Measurements from ENCODE around the gene SLC39A2.
"Not testable (repeated sequence)": the region's sequence is repeated elsewhere in the genome, so short reads cannot be mapped to it uniquely, and the experiment has no call there.

SLC39A2 gene

DNA sequence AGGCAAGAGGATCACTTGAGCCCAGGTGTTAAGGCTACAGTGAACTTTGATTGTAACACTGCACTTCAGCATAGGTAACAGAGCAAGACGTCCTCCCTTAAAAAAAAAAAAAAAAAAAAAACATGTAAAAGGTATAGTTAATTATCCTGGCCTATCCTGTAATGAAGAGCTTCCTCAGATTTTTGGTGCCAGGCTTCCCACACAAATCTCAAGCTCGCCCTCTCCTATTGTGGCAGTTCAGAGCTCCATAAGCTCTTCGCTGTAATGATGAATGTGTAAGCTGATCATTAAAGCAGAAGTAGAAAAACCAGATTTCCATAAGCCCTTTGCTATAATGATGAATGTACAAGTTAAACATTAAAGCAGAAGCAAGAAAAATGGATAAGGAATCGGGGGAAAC, 2.0 kb upstream of the SLC39A2 start:
- no peak for DNase-seq (ENCODE audit: low spot score)

- no peak for DNase-seq (ENCODE audit: low spot score)
These were observed 1.5 kb upstream of the SLC39A2 start for GRCh38 chr14:20997564-20997963.

- DNase-seq (ENCODE audit: low spot score), result no peak
These were observed 954 bp upstream of the SLC39A2 start for GRCh38 chr14:20998139-20998538.

DNA sequence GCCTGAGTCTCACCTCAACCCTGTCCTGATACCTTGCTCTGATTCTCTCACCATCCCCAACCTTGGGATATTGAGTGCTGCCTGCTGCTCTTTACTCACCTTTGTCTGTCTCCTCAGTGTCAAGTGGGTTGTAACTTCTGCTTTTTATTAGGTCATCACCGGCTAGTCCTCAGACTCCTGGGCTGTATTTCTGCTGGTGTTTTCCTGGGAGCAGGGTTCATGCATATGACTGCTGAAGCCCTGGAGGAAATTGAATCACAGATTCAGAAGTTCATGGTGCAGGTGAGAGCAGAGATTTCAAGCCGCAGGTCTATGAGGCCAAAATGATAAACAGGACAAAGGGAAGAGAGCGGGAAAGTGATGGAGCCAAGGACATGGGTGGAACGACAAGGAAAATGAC, 498 bp downstream of the SLC39A2 start:
- no peak for DNase-seq (ENCODE audit: low spot score)

- no peak for DNase-seq (ENCODE audit: low spot score)
These were observed 2.1 kb downstream of the SLC39A2 start for GRCh38 chr14:21001218-21001617.

DNA sequence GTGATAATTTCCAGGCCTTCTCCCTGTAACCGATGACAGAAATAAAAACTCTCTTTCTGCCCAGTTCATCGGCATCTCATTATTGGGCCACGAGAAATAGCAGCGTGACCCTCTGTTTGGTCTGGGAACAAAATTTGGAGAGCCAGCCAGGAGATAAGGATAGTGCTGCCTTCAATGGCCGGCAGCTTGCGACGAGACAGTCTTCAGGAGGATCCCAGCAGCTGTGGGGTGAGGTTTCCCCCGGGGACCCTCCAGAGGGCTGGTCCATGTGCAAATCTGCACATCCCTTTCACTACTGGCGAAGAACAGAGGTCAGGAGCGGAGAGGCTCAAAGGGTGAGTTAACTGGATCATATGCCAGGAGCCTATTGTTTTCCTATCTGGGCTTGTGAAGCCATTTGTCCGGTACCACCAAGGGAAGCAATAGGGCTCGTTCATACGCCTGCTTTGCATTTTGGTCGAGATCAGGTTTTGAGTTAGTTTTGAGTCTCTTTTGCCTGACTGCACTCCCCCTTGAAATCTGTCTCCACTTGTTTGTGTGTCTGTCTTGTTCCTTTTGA, 4.8 kb downstream of the SLC39A2 start:
- no peak for DNase-seq (ENCODE audit: low spot score)

- not testable (repeated sequence) for DNase-seq (ENCODE audit: low spot score)
These were observed 10.6 kb downstream of the SLC39A2 start for GRCh38 chr14:21009721-21010120.

DNA sequence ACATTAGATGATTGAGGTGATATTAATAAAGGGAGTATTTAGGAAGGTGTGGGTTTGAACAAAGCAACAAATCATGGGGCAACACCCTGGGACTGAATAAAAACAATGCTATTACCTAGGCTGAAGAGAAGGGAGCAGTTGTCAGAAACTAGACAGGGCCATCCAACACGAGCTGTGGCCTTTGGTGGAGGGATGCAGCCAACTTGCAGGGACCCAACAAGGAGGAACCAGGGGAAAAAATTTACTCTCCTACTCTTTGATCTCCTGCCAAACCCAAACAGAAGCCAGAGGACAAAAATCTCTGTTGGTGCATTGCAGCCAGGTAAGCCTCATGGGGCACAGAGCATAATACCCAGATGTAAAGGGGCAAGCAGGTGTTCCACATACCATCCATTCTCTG, 12.0 kb downstream of the SLC39A2 start:
- DNase-seq (ENCODE audit: low spot score), result no peak

DNA sequence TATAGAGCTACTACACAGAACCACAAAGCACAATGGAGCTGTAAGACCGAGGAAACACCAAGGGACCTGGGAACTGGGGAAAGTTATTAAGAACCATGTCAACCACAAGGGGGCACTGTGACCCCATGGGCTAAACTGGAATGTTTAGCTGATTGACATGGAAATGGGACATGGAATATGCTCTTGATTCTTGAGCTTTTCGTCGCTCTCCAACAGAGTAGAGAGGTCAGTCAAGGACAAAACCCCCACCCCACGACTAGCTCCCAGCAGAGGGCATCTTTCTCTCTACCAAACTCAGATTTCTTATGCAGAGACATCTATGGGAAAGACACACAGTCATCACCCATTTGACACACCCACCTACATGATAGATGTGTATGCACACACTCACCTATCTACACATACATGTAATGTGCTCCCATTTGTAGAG, 15.7 kb downstream of the SLC39A2 start:
- peak; percentile 84 for DNase-seq (ENCODE audit: low spot score)

DNA sequence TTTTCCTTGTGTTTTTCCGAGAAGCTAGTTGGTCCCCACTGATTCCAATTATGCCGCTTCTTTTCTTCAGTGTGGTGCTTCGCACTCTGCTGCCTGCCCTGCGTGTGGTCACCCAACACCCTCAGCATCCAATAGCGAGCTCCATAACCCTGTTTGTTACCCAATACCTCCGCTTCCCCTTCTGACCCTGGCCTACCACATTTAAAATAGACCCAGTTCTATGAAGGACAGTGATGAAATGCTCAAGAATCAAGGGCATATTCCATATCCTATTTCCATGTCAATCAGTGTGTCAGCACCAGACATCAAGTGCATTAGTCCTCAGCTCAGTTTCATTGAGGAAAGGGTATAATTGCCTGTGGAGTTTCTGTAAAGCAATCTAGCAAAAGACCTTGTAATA, 16.2 kb downstream of the SLC39A2 start:
- no peak for DNase-seq (ENCODE audit: low spot score)

- DNase-seq (ENCODE audit: low spot score), result no peak
These were observed 17.5 kb downstream of the SLC39A2 start for GRCh38 chr14:21016413-21017190.

DNA sequence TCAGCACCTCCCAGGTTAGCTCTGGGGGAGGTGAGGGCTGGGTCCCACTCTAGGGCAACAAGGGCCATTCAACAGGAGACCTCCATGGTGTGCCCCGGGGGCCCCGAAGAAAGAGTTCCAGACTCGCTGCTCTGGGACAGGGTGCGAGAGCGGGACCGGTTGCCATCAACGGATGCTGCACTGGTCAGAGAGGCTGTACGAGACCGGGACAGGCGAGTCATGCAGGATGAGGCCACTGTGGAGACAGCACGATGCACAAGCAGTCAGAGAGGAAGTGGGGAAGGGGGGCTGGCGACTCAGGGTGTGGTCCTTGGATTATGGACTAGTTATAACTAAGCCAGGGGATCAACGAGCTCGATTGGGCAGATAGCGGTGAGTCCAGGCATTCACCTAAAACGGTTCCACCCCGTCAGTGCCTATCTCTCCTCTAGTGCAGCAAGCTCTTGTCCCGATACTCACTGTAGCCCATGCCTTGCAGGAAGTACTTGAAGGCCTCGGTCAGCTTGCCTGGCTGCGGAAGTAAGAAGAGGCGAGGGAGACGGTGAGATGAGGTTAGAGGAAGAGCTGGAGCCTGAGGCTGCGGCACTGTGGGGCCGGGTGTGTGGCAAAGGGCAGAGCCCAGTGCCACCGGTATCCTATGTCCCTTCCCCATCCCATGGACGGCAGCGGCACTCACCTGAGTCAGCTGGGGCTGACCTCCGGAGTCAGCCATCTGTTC, 18.6 kb downstream of the SLC39A2 start:
- no peak for DNase-seq (ENCODE audit: low spot score)

DNA sequence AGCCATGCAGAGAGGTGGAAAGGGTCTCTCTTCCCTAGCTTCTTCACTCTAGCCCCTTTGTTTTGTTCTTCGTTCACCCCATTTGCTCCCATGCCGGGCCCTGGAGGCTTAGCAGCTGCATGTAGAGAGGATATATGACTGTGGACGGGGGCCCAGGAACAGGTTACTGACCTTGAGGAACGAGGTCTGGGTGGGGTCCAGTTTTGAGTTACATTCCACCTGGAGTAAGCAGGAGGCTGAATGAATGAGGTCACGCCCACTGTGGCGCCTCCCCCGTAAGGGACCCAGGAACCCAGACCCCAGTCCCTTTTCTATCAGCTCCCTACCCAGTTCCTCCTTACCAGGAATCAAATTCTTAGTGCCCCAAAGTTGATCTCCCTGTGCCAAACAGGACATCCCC, 19.2 kb downstream of the SLC39A2 start:
- DNase-seq (ENCODE audit: low spot score), result no peak

- no peak for DNase-seq (ENCODE audit: low spot score)
These were observed 19.7 kb downstream of the SLC39A2 start for GRCh38 chr14:21018781-21019180.

GRCh38 chr14:21019366-21019765, 20.3 kb downstream of the SLC39A2 start:
- DNase-seq (ENCODE audit: low spot score), result no peak

GRCh38 chr14:21020977-21021545, 22.0 kb downstream of the SLC39A2 start:
- no peak for DNase-seq (ENCODE audit: low spot score)

DNA sequence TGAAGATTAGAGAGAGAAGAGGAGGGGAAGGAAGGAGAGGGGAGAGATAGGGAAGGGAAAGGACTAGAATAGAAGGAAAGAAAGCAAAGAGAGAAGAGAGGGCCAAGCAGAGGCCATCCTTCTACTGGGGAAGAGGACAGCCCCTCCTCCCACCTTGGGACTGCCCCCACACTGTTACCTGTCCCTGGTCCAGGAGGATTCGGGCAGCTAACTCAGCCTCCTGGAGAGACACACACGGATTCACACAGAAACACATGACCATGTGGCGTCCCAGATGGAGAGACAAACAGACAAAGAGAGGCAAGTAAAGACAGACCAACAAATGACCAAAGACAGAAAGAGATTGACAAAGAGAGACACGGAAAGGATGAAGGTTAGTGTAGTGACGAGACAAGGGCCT, 23.6 kb downstream of the SLC39A2 start:
- no peak for DNase-seq (ENCODE audit: low spot score)

GRCh38 chr14:21023174-21023573, 24.1 kb downstream of the SLC39A2 start:
- no peak for DNase-seq (ENCODE audit: low spot score)

GRCh38 chr14:21023817-21024584, 24.9 kb downstream of the SLC39A2 start:
- DNase-seq (ENCODE audit: low spot score), result no peak

DNA sequence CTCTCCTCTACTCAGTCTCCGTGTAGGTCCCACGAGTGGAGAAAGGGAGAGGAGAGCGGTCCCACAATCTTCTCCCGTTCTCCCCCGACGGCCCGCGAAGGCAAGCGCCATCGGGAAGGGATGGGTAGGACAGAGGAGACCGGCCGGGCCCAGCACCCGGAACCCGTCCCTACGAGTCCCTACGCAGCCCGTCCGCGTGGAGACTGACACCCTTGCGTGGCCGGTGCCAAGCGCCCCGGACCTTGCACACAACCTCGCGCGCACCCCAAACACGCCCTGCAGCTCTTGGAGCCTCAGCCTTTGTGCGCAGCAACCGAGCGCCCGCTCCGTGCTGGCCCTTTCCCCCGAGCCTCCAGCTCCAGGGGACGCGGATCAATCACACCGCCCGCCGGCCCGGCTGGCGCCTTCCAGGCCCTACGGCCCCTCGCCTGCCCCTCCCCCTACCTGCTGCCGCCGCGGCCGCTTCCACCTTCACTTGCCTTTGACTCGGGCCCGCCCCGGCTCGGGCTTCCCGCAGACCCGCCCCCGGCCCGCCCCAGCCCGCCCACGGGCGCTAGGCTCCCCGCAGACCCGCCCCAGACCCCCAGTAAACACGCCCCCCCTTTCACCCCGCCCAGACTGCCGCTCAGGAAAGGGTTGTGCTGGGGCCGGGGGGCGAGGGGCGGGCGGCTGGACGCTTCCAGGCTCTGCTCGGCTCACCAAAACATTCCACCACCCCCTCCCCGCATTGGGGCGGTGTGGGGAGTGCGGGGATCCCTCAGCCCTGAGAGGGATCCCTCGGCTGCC, 25.7 kb downstream of the SLC39A2 start, which contains the start of gene NDRG2:
NDRG2 (minus strand) TSS at position 477 of the 786 bp plus-strand sequence. CDS start 1,746 bp downstream, outside the sequence.
- DNase-seq (ENCODE audit: low spot score), result peak; percentile 76
